MM.1S (cell line): Measurements from ENCODE around the gene ZPLD1.

Experiments used
- DNase-seq: peaks from one replicate; pipeline ENCODE4 v3.0.0-alpha.2; 2015
- H2AFZ ChIP-seq: fragments of 300-600 bp; sonication (generic); 2 replicates; pipeline ENCODE4 v1.6.0; 2016; ENCODE audit warnings: antibody characterized with exemption, low read length
- H3F3A ChIP-seq: fragments of 300-600 bp; sonication (generic); 2 replicates; pipeline ENCODE4 v1.6.1; 2016; ENCODE audit warnings: mild to moderate bottlenecking, antibody characterized with exemption, low read length, moderate library complexity, mixed read lengths; ENCODE audit not compliant: insufficient read depth
- H3K27ac ChIP-seq: fragments of 300-600 bp; sonication (generic); 2 replicates; pipeline ENCODE4 v1.5.1; 2016; ENCODE audit warnings: mild to moderate bottlenecking, low read length
- H3K27me3 ChIP-seq: fragments of 300-600 bp; sonication (generic); replicated peaks from 2 replicates; pipeline ENCODE4 v1.6.0; 2016; ENCODE audit warnings: low read length; ENCODE audit not compliant: insufficient read depth
- H3K36me3 ChIP-seq: fragments of 300-600 bp; sonication (generic); replicated peaks from 2 replicates; pipeline ENCODE4 v1.6.1; 2016; ENCODE audit warnings: mild to moderate bottlenecking, low read length, mixed read lengths; ENCODE audit not compliant: insufficient read depth
- H3K4me1 ChIP-seq: fragments of 300-600 bp; sonication (generic); 2 replicates; pipeline ENCODE4 v1.6.1; 2016; ENCODE audit warnings: low read length, mixed read lengths
- H3K4me2 ChIP-seq: fragments of 300-600 bp; sonication (generic); 2 replicates; pipeline ENCODE4 v1.6.0; 2016; ENCODE audit warnings: low read depth, low read length
- H3K4me3 ChIP-seq: fragments of 300-600 bp; sonication (generic); 2 replicates; pipeline ENCODE4 v1.5.1; 2016; ENCODE audit warnings: low read length, mixed read lengths
- H3K79me2 ChIP-seq: fragments of 300-600 bp; sonication (generic); 2 replicates; pipeline ENCODE4 v1.6.1; 2016; ENCODE audit warnings: mixed run types, low read length, mixed read lengths
- H3K9ac ChIP-seq: fragments of 300-600 bp; sonication (generic); 2 replicates; pipeline ENCODE4 v1.6.1; 2016; ENCODE audit warnings: low read length, mixed read lengths
- H3K9me2 ChIP-seq: fragments of 300-600 bp; sonication (generic); replicated peaks from 2 replicates; pipeline ENCODE4 v1.6.1; 2016; ENCODE audit warnings: mild to moderate bottlenecking, low read length, mixed read lengths; ENCODE audit not compliant: insufficient read depth
- H3K9me3 ChIP-seq: fragments of 300-600 bp; sonication (generic); replicated peaks from 2 replicates; pipeline ENCODE4 v1.6.1; 2016; ENCODE audit warnings: mild to moderate bottlenecking, low read length, mixed read lengths; ENCODE audit not compliant: insufficient read depth
- H4K20me1 ChIP-seq: fragments of 300-600 bp; sonication (generic); 2 replicates; pipeline ENCODE4 v1.6.1; 2016; ENCODE audit warnings: mild to moderate bottlenecking, low read length, moderate library complexity, mixed read lengths; ENCODE audit not compliant: insufficient read depth
- CTCF ChIP-seq: fragments of 300-600 bp; sonication (generic); IDR thresholded peaks from 2 replicates; pipeline ENCODE4 v1.5.1; 2016; ENCODE audit warnings: antibody characterized with exemption, low read length, mixed read lengths
- EZH2 ChIP-seq: fragments of 300-600 bp; sonication (generic); optimal IDR thresholded peaks from 2 replicates; pipeline ENCODE3; 2017; ENCODE audit warnings: low read depth, mild to moderate bottlenecking, antibody characterized with exemption, low read length, mixed read lengths
- EZH2phosphoT487 ChIP-seq: fragments of 300-600 bp; sonication (generic); IDR thresholded peaks from 2 replicates; pipeline ENCODE4 v1.6.1; 2018; ENCODE audit warnings: antibody characterized with exemption, low read length

The ZPLD1 gene

DNA sequence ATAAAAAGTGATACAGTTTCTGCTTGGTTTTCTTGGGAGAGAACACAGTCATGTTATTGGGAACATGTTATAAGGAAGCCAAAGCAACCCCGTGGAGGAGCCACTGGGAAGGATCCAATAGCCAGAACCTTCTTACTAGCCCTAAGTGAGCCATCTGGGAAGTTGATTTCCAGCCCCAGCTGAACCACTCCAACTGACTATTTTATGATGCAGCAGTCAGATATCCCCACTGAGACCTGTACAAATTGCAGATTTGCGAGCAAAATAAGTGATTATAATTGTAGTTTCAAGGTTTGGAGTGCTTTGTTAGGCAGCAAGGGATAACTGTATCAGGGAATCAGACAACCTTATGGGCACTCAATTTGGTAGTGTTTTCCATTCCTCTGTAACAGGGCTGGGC lies 43.3 kb upstream of the ZPLD1 start:
- TF ChIP-seq CTCF (no peak), EZH2phosphoT487 (no peak), EZH2 (no peak)
- Histone ChIP-seq H4K20me1 (no peaks in the 10 kb centered on the region), H3K27ac (no peak overlapping the region), H3K4me1 (no peaks in the 10 kb centered on the region), H3K9me2 (no peaks in the 10 kb centered on the region), H3K4me2 (no peak overlapping the region), H3K9ac (no peak overlapping the region), H3K9me3 (no peaks in the 10 kb centered on the region), H3F3A (no peaks in the 10 kb centered on the region), H2AFZ (no peak overlapping the region), H3K4me3 (no peak overlapping the region), H3K27me3 (no peaks in the 10 kb centered on the region), H3K36me3 (no peaks in the 10 kb centered on the region), H3K79me2 (no peaks in the 10 kb centered on the region)
- no peak for DNase-seq

GRCh38 chr3:102394517-102394916 lies 40.3 kb upstream of the ZPLD1 start:
- Histone ChIP-seq H3K79me2 (no peaks in the 10 kb centered on the region), H2AFZ (no peak overlapping the region), H3K9me2 (no peaks in the 10 kb centered on the region), H3K9me3 (no peaks in the 10 kb centered on the region), H3K4me3 (no peak overlapping the region), H4K20me1 (no peaks in the 10 kb centered on the region), H3K27ac (no peak overlapping the region), H3F3A (no peaks in the 10 kb centered on the region), H3K27me3 (no peaks in the 10 kb centered on the region), H3K4me1 (no peaks in the 10 kb centered on the region), H3K4me2 (no peak overlapping the region), H3K36me3 (no peaks in the 10 kb centered on the region), H3K9ac (no peak overlapping the region)
- no peak for DNase-seq
- TF ChIP-seq EZH2phosphoT487 (no peak), CTCF (no peak), EZH2 (no peak)

- Histone ChIP-seq H3K27ac (no peak overlapping the region), H3K79me2 (no peaks in the 10 kb centered on the region), H3K9ac (no peak overlapping the region), H2AFZ (no peak overlapping the region), H3K27me3 (no peaks in the 10 kb centered on the region), H3K4me2 (no peak overlapping the region), H3K9me3 (no peaks in the 10 kb centered on the region), H3K9me2 (no peaks in the 10 kb centered on the region), H3F3A (no peaks in the 10 kb centered on the region), H3K36me3 (no peaks in the 10 kb centered on the region), H3K4me3 (no peak overlapping the region), H3K4me1 (no peaks in the 10 kb centered on the region), H4K20me1 (no peaks in the 10 kb centered on the region)
- no peak for DNase-seq
- TF ChIP-seq CTCF: no peak
- TF ChIP-seq EZH2: no peak
- TF ChIP-seq EZH2phosphoT487: no peak
Observed at GRCh38 chr3:102398176-102398575, 36.6 kb upstream of the ZPLD1 start.
